HG03039 (cell line): Measurements from ENCODE around the gene SMG9.
"Not testable (repeated sequence)": the region's sequence is repeated elsewhere in the genome, so short reads cannot be mapped to it uniquely, and the experiment has no call there.

Source experiments
- ATAC-seq: cut with Tn5 transposase; IDR thresholded peaks from one replicate; pipeline ENCODE4 v1.9.1; 2021; ENCODE audit warnings: mild to moderate bottlenecking, moderate library complexity; ENCODE audit not compliant: unreplicated experiment

SMG9 gene

GRCh38 chr19:43780706-43781525 lies 26.2 kb upstream of the SMG9 start, which contains the start of gene KCNN4:
Gene KCNN4, minus strand, starts transcription at chr19:43780973. Its CDS starts 112 bp downstream, at chr19:43780861.
- no peak for ATAC-seq

GRCh38 chr19:43779820-43780219 lies 25.1 kb upstream of the SMG9 start:
- no peak for ATAC-seq

GRCh38 chr19:43779147-43779819 lies 24.5 kb upstream of the SMG9 start:
- ATAC-seq: no peak

GRCh38 chr19:43778651-43779050 lies 23.9 kb upstream of the SMG9 start:
- ATAC-seq: no peak

- ATAC-seq: no peak
Observed at GRCh38 chr19:43777163-43777695, 22.5 kb upstream of the SMG9 start.

- ATAC-seq: no peak
Observed at GRCh38 chr19:43776286-43776685, 21.5 kb upstream of the SMG9 start.

GRCh38 chr19:43775299-43775890 lies 20.6 kb upstream of the SMG9 start:
- ATAC-seq: no peak

DNA sequence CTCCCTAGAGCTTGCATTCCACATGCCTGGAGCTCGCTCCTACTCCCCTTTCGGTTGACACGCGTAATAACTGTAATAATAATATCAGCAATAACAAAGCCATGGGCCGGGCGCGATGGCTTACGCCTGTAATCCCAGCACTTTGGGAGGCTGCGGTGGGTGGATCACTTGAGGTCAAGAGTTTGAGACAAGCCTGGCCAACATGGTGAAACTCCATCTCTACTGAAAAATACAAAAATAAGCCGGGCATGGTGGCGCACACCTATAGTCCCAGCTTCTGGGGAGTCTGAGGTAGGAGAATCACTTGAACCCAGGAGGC lies 20.1 kb upstream of the SMG9 start:
- not testable (repeated sequence) for ATAC-seq

GRCh38 chr19:43774103-43774939 lies 19.6 kb upstream of the SMG9 start:
- ATAC-seq: no peak

- no peak for ATAC-seq
Observed at GRCh38 chr19:43773725-43774102, 19.0 kb upstream of the SMG9 start.

GRCh38 chr19:43769256-43769655 lies 14.5 kb upstream of the SMG9 start:
- ATAC-seq: no peak

GRCh38 chr19:43768273-43769050 lies 13.7 kb upstream of the SMG9 start:
- no peak for ATAC-seq

DNA sequence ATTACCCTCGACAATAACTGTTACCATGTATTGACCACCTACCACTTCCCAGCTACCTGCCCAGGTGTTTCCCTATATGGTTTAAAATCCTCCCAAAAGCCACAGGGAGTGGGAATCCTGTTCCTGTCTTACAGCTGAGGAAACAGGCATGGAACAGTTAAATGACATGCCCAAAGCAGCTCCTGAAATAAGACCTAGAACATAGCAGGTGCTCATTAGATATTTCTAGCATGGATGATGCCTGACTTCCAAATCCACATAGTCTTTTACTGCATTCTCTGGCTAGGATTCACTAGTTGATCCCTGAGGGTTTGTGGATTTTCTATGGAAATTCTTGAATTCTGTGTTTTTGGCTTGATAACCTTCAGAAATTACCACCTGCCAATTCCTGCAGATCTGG lies 13.1 kb upstream of the SMG9 start:
- no peak for ATAC-seq

GRCh38 chr19:43767316-43767715 lies 12.6 kb upstream of the SMG9 start:
- no peak for ATAC-seq

DNA sequence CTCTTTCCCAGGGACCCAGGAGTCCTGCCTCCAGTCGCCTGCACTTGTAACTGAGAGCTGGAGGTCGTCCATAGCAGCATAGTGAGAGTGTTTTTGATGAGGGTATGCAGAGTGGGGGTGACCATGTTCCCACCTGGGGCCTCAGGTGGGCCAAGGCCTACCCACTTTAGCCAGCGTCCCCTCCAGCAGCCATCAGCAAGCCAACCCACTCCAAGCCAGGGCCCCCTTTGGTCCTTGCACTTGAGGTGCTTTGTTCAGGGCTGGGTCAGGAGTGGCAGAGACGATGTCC lies 11.9 kb upstream of the SMG9 start:
- no peak for ATAC-seq

DNA sequence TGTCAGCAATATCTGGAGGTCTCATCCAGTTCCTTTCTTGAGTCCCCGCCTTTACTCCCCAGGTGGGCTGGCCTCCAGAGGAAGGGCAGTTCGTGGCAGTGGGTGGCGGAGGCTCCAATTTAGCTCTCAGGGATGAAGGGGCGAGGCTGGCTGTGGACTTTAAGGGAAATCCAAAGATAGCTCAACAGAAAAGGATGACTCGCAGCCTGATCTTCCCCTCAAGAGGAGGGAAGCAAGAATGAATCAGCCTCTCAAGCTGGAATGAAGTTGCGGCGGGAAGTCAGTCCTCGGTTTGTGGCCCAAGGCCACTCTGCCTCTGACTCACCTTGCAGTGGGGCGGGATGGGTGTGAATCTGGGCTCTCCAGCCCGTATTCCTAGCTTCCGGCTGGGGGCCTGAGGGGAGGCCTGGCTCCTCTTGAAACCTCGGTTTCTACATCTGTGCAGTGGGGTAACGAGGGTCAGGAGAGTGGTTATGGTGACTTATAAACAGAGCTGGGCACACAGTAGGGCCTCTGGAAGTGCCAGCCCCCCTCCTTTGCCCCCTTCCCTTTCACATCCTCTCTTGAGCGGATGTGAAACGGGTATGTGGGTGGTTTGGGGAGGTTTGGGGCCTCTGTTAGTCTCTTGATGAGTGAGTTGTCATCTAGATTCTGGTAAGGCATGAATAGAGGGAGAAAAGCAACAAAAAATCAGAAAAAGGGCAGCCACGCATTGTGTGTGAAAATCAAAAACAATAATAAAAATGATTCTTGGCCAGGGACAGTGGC lies 10.5 kb upstream of the SMG9 start:
- peak; percentile 40 for ATAC-seq

- ATAC-seq: not testable (repeated sequence)
Observed at GRCh38 chr19:43764684-43765083, 9.9 kb upstream of the SMG9 start.

DNA sequence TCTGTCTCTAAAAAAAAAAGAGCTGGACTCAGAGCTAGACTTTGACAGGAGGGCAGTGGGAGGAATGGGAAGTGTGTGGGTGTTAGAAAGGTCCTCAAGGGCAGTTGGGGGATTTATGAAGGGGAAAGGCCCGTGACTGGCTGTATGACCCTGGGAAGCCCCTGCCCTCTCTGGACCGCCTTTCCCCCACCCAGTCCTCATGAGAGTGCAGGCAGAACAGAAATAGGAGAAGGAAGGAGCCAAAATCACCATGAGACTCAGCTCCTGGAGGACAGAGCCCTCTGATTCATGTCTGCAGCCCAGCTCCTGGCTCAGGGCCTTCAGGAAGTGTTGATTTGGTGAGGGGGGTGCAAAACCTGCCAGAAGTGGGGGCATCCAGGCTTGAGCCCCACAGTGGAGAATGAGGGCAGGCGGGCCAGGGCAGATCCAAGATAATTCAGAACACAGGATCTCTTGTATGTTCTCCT lies 8.7 kb upstream of the SMG9 start:
- ATAC-seq: no peak

DNA sequence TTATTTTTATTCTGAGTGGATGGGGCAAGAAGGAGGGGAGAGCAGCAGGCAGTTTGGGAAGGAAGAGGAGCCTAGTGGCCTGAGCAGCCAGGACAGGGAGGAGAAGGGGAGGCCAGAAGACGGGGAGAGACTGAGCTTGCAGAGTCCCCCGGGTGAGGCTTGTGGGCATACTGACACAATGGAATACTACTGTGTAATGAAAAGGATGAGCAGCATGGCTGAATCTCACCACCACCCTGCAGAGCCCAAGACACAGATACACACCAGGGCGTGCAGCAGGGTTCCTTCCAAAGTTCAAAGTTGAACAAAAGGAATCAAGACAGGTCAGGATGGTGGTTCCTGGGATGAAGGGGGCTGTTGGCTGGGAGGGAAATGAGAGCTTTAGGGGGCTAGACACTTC lies 8.1 kb upstream of the SMG9 start:
- no peak for ATAC-seq

DNA sequence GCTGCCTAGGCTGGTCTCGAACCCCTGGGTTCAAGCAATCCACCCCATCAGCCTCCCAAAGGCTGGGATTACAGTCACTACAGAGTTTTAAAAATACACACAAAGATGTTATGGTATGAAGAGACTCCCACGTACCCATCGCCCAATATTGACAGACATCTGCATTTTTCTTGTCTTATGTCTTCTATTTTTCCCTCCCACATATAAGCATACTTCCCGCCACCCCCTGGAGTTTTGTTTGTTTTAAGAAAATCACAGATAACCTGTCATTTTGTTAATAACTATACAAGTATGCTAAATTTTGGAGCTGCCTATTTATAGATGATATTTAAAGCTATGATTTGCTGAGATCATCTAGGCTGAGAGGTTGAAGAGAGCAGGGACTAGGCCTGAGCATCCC lies 6.2 kb upstream of the SMG9 start:
- ATAC-seq: no peak
